Nephron progenitor cell (in vitro differentiated cells): Measurements from ENCODE around the gene ZNF664.
A peak's percentile ranks its signal among the peaks of the same experiment; 100 is the strongest.

ENCODE experiments used
- DNase-seq: peaks from one replicate; pipeline ENCODE4 v3.0.0; 2021
- H3K27ac Mint-ChIP-seq: 2 replicates; pipeline ENCODE4 v1.8.0; 2021; ENCODE audit warnings: mild to moderate bottlenecking, moderate library complexity, mixed read lengths
- H3K27me3 Mint-ChIP-seq: 2 replicates; pipeline ENCODE4 v1.8.0; 2021; ENCODE audit warnings: mild to moderate bottlenecking, low read depth, mixed read lengths; ENCODE audit not compliant: poor library complexity
- H3K36me3 Mint-ChIP-seq: 2 replicates; pipeline ENCODE4 v1.8.0; 2021; ENCODE audit warnings: low read depth, mixed read lengths
- H3K4me1 Mint-ChIP-seq: 2 replicates; pipeline ENCODE4 v1.8.0; 2021; ENCODE audit warnings: mixed read lengths
- H3K4me3 Mint-ChIP-seq: 2 replicates; pipeline ENCODE4 v1.8.0; 2021; ENCODE audit warnings: mild to moderate bottlenecking, moderate library complexity, mixed read lengths
- H3K9me3 Mint-ChIP-seq: 2 replicates; pipeline ENCODE4 v1.8.0; 2021; ENCODE audit warnings: mild to moderate bottlenecking, moderate library complexity, mixed read lengths
- TF ChIP-seq, protein P1 (sequence below): fragments of 200-600 bp; sonication (generic); IDR thresholded peaks from 2 replicates; pipeline ENCODE4 v1.5.0; 2021; ENCODE audit warnings: antibody characterized with exemption

Gene ZNF664

GRCh38 chr12:123939716-123940626 lies 33.0 kb upstream of the ZNF664 start:
- no peak overlapping the region for H3K27ac Mint-ChIP-seq
- H3K4me1 Mint-ChIP-seq = peaks cover 25% of the 10 kb centered on the region
- peaks cover 54% of the 10 kb centered on the region for H3K36me3 Mint-ChIP-seq
- TF ChIP-seq, protein P1, sequence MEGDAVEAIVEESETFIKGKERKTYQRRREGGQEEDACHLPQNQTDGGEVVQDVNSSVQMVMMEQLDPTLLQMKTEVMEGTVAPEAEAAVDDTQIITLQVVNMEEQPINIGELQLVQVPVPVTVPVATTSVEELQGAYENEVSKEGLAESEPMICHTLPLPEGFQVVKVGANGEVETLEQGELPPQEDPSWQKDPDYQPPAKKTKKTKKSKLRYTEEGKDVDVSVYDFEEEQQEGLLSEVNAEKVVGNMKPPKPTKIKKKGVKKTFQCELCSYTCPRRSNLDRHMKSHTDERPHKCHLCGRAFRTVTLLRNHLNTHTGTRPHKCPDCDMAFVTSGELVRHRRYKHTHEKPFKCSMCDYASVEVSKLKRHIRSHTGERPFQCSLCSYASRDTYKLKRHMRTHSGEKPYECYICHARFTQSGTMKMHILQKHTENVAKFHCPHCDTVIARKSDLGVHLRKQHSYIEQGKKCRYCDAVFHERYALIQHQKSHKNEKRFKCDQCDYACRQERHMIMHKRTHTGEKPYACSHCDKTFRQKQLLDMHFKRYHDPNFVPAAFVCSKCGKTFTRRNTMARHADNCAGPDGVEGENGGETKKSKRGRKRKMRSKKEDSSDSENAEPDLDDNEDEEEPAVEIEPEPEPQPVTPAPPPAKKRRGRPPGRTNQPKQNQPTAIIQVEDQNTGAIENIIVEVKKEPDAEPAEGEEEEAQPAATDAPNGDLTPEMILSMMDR = no peak
- DNase-seq = no peak
- H3K9me3 Mint-ChIP-seq = no peaks in the 10 kb centered on the region
- H3K27me3 Mint-ChIP-seq = peaks cover 4% of the 10 kb centered on the region
- no peak overlapping the region for H3K4me3 Mint-ChIP-seq

- no peak overlapping the region for H3K4me3 Mint-ChIP-seq
- H3K27ac Mint-ChIP-seq = no peak overlapping the region
- H3K9me3 Mint-ChIP-seq = no peaks in the 10 kb centered on the region
- peaks cover 4% of the 10 kb centered on the region for H3K27me3 Mint-ChIP-seq
- DNase-seq = no peak
- peaks cover 30% of the 10 kb centered on the region for H3K4me1 Mint-ChIP-seq
- TF ChIP-seq, protein P1 = no peak
- H3K36me3 Mint-ChIP-seq = peaks cover 56% of the 10 kb centered on the region
Measured at GRCh38 chr12:123940627-123940966, 32.4 kb upstream of the ZNF664 start.

GRCh38 chr12:123941000-123941399 lies 32.0 kb upstream of the ZNF664 start:
- no peak overlapping the region for H3K4me3 Mint-ChIP-seq
- no peaks in the 10 kb centered on the region for H3K9me3 Mint-ChIP-seq
- H3K36me3 Mint-ChIP-seq = peaks cover 60% of the 10 kb centered on the region
- TF ChIP-seq, protein P1 = no peak
- DNase-seq = no peak
- peaks cover 4% of the 10 kb centered on the region for H3K27me3 Mint-ChIP-seq
- H3K4me1 Mint-ChIP-seq = peaks cover 34% of the 10 kb centered on the region
- H3K27ac Mint-ChIP-seq = no peak overlapping the region

DNA sequence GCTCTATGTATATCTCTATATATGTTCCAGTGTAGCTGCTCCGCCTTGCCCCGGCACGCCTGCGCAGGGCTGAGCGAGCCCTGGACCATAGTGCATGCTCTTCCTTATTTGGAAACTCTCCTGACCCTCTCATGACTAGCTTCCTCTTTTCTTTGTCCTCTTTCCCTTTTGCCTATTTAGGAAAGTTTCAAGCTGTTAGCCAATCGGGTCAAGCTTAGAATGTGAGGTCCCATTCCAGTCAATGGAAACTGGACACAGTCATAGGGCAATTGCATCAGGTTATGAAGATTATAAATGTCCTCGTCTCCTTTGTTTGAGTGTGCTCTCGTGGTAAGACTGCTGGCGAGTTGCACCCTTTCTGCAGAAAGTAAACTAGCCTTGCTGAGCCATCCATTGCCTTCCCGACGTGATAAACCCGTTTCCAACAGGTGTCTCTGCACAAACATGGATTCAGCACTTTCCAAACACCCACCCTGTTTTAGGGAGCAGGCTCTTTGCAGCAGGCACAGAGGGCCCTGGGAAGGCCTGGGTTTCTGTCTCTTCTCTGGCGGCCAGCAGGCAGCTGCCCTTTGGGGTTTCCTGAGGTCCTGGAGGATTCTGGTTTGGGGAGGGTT lies 31.3 kb upstream of the ZNF664 start:
- H3K27me3 Mint-ChIP-seq = peaks cover 4% of the 10 kb centered on the region
- no peak overlapping the region for H3K4me3 Mint-ChIP-seq

DNA sequence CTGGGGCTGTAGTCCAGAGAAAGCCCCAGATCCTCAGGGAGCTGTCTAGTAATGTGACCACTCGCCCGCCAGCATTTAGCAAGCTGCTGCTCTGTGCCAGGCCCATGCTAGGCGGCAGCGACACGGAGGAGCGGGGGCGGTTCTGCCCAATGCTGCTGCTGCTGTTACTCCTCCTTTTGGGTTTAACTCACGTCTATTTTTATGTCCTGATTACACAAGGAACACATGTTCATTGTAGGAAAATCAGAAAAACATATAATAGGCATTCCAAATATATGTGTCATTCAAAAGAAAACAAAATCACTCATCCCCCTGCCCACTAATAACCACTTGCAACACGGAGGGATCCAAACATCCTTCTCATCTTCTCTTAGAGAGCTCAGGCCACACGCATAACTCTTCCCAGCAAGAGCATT lies 30.8 kb upstream of the ZNF664 start:
- H3K4me1 Mint-ChIP-seq = peaks cover 34% of the 10 kb centered on the region
- H3K27me3 Mint-ChIP-seq = peaks cover 4% of the 10 kb centered on the region
- H3K9me3 Mint-ChIP-seq = no peaks in the 10 kb centered on the region
- no peak overlapping the region for H3K4me3 Mint-ChIP-seq
- H3K36me3 Mint-ChIP-seq = peaks cover 55% of the 10 kb centered on the region
- DNase-seq = no peak
- TF ChIP-seq, protein P1 = no peak
- peak overlapping the region; percentile 9 for H3K27ac Mint-ChIP-seq

More for the DNA sequence above, 31.3 kb upstream of the ZNF664 start:
- Mint-ChIP-seq H3K4me1 (peaks cover 35% of the 10 kb centered on the region), H3K9me3 (no peaks in the 10 kb centered on the region), H3K36me3 (peaks cover 57% of the 10 kb centered on the region), H3K27ac (no peak overlapping the region)
- TF ChIP-seq, protein P1 = no peak
- DNase-seq = no peak
